GM18517 (cell line): Measurements from ENCODE around the gene UBXN2A.
"Not testable (repeated sequence)": the region's sequence is repeated elsewhere in the genome, so short reads cannot be mapped to it uniquely, and the experiment has no call there.

Experiments used
- ATAC-seq: cut with Tn5 transposase; IDR thresholded peaks from one replicate; pipeline ENCODE4 v1.9.1; 2021; ENCODE audit warnings: mild to moderate bottlenecking, moderate library complexity; ENCODE audit not compliant: unreplicated experiment

The UBXN2A gene

DNA sequence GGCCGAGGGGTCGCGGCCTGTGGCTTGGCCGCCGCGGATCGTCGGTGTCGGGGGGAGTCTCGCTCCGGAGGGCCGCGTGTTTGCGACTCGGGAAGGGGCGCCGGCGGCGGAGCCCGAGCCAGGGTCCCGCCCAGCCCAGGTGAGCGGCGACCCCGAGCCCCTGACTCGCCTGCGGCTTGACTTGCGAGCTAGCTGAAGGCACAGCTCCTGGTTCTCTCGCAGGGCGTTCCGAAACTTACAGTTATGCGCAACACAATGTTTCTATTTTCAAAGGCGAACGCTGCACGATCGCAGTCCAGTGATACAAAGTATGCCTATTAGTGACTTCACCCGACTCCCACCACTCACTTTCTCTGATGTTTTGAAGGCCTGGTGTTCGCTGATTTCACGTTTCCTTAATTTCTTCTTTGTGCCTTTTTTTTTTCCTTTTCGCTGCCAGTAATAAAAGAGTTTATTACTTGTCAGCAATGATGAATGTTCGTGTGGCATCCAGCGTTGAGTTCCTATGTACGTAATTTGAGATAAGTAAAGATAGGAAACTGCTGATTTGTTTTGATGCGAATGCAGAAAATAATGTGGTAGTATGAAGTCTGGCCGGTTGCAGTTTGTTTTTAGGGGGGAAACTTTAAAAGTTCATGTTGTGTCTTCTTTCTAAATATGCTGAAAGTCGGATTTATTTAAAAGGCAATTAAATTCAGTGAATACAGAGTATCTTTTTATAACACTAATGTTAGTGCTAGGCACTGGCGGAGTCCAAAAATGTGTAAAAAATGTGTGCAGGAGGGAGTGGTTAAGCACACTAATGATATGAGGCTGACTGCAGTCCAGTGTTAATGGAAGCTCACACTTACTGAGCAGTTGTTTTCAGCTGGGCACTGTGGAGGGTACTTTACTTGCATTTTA is 706 bp downstream of the UBXN2A start:
- peak; percentile 66 for ATAC-seq

DNA sequence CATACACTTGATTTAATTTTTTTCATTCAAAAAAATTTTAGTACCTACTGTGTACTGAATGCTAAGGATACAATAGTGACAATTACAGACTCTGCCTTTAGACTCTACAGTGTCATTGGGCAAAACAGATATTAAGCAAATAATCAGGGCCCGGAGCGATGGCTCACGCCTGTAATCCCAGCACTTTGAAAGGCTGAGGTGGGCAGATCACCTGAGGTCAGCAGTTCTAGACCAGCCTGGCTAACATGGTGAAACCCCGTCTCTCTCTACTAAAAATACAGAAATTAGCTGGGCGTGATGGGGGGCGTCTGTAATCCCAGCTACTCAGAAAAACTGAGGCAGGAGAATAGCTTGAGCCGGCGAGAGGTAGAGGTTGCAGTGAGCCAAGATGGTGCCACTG is 1.4 kb downstream of the UBXN2A start:
- ATAC-seq, result no peak

DNA sequence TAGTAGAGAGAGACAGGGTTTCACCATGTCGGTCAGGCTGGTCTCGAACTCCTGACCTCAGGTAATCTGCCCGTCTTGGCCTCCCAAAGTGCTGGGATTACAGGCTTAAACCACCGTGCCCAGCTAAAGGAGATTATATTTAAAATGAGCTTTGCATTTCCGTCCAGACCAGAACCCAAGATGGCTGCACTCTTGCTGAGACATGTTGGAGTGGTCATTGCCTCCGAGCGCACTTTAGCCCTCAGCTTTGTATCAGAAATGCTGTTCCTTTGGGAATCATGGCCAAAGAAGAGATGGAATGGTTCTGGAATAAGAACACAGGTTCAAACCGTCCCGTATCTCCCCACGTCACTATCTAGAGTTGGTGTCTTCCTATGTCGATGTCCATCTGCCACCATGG is 3.4 kb downstream of the UBXN2A start:
- ATAC-seq, result no peak

DNA sequence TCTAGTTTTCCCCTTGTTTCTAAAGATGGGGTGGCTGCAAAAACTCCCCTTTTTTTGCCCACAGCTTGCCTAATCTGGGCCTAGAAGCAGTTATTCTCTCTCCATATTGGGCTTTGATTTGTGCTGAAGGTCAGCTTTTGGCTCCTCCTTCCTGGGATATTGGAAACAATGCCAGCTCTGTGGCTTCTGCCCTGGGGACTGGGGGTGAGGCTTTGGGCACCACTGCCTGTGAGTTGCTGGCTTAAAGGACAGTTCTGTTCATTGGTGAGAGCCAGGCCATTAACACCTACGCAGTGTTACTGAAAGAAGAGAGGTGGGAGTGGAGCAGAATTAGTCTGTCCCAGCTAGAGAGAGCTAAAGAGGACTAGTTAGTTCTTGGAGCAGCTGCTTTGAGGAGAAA is 4.3 kb downstream of the UBXN2A start:
- no peak for ATAC-seq

DNA sequence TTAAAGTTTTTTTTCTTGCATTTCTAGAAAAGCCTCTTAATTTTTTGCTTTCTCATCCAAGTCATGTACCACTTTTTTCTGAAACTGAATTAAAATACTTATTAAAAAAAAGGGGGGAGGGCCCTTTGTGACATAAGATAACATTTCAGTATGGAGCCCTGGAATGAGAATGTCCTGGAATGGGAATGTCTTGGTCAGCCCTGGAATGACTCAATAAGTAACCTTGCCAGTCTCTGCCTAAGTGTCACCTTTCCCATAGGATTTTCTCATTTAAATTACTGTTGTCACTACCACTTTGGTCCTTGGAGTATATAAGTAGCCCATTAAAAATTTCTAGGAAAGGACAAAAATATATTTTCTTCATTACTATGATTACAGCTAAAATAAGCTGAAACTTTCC is 4.7 kb downstream of the UBXN2A start:
- no peak for ATAC-seq

DNA sequence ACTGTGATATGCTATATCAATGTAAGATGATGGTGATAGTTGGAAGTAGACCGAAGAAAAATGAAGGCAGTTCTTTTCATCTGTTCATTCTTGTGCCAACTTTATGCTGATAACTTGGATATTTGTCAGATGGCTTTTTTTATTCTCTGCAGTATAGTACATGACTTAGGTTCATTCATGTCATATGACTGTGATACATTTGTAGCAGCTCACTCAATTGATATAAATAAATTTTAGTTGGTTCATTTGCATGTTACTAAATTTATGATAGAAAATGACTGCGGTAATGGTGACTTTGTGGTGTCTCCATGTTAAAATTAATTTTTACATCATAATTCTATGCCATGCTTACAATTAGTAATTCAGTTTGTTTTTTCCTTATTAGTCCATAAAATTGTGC is 7.1 kb downstream of the UBXN2A start:
- no peak for ATAC-seq

DNA sequence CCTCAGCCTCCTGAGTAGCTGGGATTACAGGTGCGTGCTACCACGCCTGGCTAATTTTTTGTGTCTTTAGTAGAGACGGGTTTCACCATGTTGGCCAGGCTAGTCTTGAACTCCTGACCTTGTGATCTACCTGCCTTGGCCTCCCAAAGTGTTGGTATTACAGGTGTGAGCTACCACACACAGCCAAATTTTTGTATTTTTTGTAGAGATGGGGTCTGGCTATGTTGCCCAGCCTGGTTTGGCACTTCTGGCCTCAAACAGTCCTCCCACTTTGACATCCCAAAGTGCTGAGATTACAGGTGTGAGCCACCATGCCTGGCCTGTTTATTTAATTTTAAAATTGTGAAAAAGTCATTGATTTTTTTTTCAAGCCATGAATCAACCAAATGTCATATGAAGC is 12.3 kb downstream of the UBXN2A start:
- not testable (repeated sequence) for ATAC-seq

DNA sequence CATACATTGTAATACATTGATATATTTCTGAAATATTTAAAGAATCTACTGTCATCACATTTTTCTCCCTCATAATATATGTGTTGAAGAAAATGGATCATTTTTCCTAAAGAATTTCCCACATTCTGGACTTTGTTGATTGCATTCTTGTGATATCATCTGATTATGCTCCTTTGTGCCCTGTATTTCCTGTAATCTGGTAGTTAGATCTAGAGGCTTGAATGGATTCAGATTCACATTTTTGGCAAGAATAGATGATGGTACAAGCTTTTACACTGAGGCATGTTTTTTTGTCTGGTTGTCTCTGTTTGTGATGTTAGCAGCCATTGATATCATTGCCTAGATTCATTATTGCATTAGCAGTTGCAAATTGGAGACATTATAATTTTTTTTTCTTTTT is 13.4 kb downstream of the UBXN2A start:
- no peak for ATAC-seq

DNA sequence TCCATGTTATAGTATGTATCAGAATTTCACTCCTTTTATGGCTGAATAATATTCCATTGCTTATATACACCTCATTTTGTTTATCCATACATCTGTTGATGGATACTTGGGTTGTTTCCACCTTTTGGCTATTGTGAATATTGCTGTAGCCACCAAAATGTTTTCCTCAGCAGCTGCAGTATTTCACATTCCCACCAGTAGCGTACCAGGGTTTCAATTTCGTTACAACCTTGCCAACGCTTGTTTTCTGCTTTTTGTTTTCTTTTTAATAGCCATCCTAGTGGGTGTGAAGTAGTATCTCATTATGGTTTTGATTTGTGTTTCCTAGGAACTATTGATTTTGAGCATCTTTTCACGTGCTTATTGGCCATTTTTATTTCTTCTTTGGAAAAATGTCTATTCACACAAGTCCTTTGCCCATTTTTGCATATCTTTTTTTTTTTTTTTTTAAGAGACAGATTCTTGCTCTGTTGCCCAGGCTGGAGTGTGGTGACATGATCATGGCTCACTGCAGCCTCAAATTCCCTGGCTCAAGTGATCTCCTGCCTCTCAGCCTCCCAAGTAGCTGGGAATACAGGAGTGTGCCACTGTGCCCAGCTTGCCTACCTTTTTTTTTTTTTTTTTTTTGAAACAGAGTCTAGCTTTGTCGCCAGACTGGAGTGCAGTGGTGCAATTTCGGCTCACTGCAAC is 14.2 kb downstream of the UBXN2A start:
- peak; percentile 81 for ATAC-seq

DNA sequence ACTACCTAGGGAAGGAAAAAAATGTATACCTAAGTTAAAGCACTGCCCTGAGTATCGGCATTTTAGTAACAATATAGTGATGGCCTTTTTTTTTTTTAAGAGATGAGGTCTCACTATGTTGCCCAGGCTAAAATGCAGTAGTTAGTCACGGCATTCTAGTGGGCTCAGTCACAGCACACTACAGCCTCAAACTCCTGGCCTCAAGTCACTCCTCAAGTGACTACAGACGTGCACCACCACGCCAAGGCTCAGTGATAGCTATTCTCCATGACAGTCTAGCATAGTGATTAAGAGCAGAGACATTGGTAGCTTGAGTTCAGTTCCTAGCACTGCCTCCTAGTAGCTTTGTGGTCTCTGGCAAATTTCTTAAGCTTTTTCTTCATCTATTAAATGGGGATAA is 27.6 kb downstream of the UBXN2A start:
- no peak for ATAC-seq

DNA sequence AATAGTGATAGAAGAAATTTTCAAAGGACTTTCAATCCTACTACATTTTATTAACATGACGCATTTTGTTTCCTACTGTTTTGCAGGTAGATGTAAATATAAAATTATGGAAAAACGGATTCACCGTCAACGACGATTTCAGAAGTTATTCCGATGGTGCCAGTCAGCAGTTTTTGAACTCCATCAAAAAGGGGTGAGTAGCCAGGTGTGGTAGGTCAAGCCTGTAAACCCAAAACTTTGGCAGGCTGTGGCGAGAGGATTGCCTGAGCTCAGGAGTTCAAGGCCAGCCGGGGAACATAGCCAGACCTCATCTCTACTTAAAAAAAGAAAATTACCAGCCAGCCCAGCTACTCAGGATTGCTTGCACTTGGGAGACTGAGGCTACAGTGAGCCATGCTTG is 36.6 kb downstream of the UBXN2A start:
- ATAC-seq, result no peak

DNA sequence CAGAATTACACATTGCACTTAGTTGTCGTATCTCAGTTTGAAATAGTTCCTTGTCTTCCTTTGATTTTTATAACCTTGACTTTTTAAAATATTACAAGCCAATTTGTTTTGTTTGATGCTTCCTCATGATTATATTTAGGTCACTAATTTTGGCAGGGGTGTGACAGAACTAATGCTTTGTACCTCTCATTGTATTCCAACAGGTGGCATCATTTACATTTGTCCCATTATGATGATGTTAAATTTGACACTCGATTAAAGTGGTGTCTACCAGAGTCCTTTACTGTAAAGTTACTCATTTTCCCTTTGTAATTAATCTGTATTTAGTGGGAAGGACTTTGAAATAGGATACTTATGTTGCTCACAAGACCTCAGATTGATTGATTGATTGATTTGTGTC is 48.1 kb downstream of the UBXN2A start:
- ATAC-seq, result no peak

DNA sequence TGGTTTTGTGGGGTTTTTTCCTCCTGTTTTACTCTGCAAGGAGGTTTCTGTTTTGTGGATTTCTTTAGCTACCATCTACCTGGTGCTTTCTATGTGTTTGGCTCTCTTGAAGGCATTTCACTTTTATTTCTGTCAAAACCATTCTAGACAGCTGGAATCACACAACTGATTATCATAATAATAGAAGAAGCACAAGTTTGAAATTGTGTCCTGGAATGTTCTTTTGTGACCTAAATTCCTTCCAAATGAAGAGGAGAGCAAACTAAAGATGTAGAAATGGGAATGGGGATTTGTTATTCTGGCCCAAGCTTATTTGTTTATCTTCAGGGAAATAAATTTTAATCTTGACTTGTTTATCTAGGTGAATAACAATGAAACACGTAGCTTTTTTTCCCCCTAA is 52.7 kb downstream of the UBXN2A start:
- ATAC-seq, result no peak

DNA sequence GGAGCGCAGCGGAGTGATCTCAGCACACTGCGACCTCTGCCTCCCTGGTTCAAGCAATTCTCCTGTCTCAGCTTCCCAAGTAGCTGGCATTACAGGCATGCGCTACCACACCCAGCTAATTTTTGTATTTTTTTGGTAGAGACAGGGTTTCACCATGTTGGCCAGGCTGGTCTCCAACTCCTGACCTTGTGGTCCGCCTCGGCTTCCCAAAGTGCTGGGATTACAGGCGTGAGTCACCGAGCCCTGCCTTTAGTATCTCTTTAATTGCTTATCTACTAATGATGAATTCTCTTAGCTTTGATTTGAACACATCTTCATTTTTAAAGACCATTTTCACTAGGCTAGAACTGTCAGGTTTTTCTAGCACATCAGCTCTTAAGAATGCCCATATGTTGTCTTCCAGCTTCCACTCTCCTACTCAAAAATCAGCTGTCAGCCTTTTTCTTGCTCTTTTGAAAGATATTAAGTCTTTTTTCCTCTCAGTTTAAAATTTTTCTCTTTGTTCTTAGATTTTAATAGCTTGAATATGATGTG is 53.5 kb downstream of the UBXN2A start:
- no peak for ATAC-seq

DNA sequence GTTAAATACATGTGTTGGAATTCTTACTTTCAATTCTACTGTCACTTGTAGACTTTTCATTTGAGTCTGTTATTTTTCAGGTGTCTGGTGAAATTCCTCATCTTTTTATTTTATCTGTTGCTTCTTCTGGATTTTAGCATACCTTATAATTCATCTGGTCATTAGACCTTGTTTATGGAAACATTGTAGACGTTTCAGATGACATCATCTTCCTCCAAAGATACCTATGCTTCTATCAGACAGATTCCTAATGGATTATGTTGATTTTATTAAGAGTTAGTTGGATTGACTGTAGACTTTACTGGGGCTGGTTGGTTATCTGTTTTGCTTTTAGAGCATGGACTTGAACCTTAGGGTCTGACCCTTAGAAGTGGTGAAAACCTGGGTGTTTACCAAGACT is 54.3 kb downstream of the UBXN2A start:
- ATAC-seq, result no peak

DNA sequence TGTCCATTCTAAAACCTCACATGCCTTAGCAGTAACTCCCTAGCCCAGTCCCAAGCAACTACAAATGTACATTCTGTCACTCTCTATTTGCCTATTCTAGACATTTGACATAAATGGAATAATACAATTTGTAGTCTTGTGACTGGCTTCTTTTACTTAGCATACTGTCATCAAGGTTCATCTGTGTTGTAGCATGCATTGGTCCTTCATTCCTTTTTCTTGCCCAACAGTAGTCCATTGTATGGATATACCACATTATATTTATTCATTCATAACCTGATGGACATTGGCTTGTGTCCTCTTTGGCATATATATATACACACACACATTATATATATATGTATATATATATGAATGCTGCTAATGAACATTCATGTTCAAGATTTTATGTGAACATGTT is 67.4 kb downstream of the UBXN2A start:
- no peak for ATAC-seq

DNA sequence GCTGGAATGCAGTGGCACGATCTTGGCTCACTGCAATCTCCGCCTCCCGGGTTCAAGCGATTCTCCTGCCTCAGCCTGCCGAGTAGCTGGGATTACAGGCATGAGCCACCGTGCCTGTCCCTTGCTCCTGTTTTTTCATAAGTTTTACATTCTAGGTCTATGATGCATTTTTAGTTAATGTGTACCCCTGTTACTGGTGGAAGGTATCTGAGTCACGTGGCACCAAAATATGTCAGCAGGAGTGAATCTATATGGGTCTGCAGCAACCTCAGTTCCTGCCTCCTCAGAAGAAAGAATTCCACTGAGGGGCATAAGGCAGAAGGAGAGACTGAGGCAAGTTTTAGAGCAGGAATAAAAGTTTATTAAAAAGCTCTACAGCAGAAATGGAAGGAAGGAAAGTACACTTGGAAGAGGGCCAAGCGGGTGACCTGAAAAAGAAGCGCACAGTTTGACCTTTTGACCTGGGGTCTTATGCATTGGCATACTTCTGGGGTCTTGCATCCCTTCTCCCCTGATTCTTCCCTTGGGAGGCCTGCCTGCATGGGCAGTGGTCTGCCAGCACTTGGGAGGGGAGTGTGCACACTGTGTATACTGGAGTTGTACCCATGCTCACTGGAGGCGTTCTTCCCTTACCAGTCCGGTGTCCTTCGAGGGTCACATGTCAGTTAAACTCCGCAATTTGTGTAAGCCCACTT is 68.6 kb downstream of the UBXN2A start:
- ATAC-seq, result no peak

DNA sequence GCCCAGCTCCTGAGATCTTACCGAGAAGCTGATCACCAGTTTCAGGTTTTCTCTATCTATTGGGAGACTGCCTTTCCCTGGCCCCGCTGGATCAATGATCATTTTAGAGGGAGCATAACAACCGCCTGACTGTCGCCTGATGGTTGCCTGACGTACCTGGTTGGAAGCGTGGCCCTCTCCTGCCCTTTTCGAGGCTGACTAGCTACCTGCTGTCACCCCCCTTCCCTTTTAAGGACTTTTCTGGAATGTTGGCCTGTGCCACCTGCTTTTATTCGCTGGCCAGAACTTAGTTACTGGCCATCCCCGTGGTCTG is 69.1 kb downstream of the UBXN2A start:
- no peak for ATAC-seq

DNA sequence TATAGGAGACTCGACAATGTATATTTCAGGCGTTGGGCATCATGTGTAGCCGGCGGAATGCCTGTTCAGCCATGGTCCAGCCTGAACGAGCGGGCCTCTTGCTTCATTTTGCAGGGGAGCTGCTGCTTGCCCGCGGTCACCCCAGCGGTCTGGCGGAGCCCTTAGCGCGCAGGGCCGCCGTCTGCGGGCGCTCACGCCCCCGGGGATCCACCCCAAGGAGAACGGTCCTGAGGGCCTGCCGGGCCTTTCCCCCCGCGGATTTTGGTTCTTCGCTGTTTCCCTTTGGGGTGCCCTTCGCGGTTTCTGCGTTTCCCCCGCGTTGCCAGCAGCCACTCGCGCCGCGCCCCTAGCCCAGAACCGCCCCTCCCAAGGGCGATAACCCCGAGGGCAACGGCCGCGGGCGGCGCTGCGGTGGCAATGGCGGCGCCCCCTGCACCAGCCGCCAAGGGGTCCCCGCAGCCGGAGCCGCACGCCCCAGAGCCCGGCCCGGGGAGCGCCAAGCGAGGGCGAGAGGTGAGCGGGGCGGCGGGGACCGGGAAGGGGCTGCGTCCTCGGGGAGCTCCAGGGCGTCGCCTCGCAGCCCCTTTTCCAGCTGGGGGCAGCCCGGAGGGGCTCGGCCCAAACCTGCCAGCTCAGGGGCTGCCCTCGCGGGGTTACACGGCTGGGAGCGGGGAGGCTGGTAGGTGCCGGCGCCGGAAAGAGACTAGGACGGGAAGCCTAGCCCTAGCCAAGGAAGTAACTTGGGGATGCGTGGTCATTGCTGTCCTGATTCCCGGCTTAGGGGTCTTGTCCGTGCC is 69.6 kb downstream of the UBXN2A start, which contains the start of gene MFSD2B:
Gene MFSD2B, plus strand, starts transcription at position 406 of the 797 bp plus-strand sequence. Its CDS starts 12 bp downstream, at position 418.
- no peak for ATAC-seq

DNA sequence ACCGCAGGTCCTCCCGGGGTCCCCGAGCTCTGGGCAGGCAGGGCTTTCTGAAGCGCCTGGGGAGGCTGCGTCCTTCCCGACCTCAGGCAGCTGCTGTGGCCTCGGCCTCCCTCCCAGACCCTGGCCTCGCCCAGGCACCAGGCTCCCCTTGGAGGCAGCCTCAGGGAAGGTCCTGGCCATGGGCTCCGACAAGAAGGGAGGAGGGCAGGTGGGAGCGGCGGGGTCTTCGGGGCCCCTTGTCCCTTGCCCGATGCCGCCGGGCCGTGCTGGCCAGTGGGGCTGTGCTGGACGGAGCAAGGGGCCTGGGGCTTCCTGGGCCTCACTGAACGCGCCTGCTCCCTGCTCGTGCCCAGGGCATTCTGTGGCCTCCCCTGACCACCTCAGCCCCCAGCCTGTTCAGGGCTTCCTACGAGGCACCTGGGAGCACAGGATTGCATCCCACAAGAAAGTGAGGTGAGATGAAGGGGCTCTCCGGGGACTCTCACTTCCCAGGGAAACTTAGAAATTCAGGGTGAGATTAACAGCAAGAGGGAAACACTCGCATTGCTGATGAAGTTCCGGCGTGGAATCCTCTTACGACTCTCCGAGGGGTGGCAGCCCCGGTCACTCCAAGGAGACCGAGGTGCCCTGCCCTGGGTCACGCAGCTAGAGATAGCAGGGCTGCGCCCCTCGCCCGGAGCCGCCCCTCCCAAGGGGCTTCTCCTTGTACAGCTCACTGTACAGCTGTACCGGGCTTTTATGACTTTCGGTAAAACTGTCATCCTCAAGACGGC is 70.4 kb downstream of the UBXN2A start:
- ATAC-seq, result no peak
